Globus pallidus (tissue), 1 donor: Measurements from ENCODE around the gene TFDP1.

Experiments used
- DNase-seq: peaks from one replicate; pipeline ENCODE4 v3.0.0-alpha.2; 2015; ENCODE audit warnings: low spot score

Gene TFDP1

DNA sequence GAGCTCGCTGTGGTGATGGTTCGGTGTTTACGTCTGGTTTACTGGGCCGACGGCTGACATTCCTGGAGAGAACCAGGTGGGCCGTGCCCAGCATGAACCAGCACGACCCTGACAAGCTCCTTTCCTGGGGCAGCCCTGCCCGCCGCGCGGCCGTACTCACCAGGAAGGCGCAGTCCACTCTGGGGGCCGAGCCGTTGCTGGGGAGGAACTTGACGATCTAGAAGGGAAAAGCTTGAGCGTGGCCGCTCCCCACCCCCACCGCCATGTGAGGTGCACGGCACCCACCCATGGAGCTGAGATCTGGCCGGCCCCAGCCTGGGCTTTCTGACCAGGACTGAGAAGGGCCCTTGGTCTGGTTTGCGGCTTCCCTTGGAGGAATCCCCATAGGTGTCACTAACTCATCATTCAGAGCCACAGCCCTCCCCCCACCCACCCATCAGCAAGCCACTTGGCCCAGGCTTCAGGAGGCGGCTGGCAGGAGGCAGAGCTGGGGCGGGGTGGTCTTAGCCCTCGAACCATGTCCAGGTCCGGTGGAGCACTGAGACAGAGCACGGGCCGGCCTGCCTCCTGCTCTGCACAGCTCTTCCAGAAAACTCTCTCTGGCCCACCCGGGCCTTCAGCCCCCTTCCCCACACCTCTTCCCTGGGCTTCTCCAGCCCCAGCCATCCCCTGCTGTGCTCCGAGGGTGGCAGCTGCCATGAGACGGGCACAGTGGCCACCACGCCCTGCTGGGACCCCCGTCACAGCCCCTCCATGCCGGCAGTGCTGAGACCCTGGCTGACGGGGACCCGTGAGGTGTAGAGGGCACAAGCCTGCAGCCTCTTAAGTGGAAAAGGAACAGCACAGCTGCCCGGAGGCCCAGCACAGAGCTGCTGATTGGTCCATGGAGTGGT, 67.2 kb downstream of the TFDP1 start:
- DNase-seq: no peak

DNA sequence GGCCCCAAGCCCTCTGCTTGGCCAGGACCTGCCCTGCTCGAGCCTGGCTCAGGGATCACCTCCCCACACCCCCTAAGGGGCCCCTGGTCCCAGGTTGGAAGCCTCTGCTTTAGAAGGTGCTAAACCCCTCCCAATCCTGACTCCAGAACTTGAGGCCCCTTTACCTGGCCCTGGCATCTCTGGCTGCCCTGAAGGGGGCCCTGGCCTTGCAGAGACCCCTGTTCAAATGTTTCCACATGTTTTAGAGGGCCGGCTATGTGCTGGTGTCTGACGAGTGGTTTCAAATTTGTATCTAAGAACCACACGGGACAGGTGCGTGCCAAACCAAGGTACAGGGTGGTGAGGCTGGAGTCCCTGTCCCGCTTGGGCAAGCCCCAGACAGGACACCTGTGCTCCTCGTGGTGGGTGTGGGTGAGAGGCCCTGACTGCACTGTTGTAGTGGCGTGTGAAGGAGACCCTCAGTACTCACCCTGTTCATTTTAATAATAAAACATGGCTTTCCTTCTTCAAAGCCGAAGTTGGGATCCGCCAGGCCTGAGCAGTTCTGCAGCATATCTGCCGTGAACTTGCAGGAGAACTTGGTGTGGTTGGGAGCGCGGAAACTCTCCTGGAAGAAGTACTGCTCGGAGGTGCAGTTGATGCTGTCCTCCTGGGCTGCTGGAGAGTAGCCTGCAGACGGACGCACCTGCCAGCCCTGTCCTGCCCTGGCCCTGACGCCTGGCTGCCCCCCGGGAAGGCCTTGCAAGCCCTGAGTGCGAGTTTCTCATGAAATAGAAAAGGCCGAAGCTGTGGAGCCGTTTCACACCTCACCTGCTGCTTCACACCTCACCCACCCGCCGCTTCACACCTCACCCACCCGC, 68.1 kb downstream of the TFDP1 start:
- DNase-seq: no peak

DNA sequence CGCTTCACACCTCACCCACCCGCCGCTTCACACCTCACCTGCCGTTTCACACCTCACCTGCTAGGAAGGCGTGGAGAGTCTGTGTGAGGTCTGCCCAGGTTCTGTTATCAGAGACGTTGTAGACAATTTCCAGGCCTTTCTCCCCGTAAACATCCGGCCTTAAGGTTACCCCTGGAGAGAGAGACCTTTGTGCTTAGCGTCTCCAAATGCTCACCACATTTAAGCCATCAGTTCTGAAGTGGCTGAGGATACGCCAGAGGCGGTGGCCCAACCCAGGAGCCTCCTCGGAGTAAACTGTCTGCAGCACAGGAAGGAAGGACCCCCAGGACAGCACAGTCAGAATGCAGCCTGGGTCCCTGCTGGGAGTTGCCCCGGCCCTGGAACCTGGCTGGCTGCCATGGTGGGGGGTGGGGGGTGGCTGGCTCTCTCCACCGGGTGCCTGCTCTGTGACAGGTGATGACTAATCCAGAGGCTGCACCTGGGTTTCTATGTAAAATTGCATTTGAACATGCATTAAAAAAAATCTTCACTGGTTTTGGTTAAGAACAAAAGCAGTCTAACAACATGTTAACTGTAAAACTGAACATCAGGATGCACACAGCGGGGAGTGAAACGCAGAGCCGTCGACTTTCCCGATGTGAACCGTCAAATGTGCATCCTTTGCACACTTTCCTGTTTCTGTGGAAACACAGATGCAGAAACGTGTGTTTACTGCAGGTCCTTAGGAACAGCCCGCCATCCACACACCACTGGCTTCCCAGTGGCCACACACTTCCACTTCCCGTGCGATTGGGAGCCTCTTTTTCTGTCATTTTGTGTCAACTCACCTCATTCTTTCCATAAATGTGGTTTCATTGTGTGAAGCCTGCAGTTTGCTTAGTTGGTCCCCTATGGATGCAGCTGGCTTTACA, 69.0 kb downstream of the TFDP1 start:
- DNase-seq: no peak

DNA sequence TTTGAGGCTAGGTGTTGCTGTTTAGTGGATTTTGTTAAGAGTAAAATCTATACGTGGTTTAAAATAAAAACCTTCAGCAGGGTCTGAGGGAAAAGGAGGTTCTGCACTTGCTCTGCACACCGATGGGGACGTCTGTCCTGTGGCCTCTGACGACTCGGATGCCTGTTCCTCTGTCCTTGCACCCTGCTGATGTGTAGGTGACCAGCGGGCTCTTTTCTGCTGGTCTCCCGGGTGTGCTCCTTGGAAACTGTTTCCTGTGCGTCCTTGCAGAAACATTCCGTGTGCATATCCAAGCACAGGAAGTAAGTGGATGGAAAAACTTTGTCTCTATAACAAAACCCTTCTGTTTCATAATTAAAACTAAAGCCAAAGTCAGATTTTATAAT, 69.6 kb downstream of the TFDP1 start:
- DNase-seq: no peak

DNA sequence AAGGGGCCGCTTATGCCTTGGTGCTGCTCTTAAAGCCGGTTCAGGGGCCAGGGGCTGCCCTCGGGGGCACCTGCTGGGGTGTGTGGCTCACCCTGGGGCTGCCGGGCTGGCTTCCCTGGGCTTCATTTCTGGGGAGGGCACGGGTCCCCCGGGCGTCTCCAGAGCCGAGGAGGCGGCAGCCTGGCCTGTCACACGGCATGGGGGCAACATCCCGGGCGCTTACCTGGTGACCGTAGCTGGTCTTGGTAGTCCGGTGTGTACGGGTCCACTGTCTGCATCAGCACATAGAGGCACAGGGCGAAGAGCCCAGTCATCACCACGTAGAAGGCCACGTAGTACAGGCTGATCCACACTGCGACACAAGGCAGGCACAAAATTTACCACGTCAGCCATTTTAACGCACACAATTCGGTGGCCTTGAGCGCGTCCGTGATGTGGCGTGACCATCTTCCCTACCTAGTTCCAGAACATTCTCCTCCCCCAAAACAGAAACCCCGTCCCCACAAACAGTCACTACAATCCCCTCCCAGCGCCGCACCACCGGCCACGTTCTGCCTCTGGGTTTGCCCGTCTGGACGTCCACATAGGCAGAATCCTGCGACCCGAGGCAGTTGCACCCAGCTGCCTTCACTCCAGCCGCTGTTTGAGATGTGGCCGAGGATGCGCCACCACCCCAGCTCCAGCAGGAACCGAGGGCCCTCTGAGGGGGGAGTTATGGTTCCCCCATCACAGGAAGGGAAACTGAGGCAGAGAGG, 70.2 kb downstream of the TFDP1 start:
- no peak for DNase-seq

DNA sequence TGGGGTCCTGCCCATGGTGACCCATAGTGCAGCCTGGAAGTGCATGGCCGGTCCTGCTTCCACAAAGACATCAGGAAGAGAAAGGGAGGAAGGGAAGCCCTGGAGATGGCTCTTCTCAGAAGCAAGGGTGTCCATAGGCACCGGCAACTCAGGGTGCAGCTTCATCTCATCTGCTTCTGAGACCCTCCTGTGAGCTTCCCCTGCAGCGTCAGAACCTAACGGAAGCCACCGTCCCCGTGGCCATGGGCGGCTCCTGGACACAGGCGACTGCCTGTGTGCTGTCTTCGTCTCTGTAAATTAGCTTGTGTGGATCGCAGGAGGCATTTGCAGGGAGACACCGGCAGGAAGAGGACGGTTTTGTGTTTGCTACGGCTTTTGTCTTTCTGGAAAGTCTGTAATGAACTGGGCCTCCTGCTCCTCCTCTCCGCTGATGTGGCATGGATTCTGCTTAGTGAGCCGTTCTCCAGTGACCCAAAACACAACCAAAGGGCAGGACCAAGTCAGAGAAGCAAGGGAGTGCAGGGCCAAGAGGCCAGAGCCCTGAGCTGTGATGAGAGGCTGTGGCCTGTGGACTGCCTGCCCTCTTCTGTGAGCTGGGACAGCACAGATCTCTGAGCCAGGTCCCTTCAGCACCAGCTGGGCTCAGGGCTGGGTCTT, 70.9 kb downstream of the TFDP1 start:
- no peak for DNase-seq

DNA sequence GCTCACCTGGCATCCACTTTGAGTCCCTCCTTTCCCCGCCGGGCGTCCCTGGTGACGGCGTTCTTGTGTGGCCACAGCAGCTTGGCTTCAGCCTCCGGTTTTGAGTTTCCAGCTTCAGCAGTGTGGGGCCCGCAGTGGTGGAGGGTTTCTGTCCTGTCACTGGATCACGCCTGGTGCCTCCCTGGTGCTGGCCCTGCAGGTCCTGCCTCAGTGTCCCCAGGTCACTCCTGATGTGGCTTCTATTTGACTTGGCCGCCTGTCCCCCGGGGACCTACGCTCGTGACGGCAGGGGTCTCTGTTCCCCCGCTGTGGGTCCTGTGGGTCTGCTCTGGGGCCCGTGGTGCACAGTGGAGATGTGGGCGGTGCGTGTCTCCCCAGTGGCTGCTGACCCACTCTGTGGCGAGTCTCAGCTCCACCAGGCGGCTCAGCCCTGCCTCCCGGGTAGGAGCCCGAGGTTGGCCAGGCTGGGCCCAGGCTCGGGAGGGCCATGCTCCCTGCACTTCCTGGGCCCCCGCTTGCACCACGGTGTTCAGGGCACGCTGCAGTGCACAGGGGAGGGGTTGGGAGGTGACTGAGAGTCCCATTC, 71.5 kb downstream of the TFDP1 start:
- DNase-seq: no peak

DNA sequence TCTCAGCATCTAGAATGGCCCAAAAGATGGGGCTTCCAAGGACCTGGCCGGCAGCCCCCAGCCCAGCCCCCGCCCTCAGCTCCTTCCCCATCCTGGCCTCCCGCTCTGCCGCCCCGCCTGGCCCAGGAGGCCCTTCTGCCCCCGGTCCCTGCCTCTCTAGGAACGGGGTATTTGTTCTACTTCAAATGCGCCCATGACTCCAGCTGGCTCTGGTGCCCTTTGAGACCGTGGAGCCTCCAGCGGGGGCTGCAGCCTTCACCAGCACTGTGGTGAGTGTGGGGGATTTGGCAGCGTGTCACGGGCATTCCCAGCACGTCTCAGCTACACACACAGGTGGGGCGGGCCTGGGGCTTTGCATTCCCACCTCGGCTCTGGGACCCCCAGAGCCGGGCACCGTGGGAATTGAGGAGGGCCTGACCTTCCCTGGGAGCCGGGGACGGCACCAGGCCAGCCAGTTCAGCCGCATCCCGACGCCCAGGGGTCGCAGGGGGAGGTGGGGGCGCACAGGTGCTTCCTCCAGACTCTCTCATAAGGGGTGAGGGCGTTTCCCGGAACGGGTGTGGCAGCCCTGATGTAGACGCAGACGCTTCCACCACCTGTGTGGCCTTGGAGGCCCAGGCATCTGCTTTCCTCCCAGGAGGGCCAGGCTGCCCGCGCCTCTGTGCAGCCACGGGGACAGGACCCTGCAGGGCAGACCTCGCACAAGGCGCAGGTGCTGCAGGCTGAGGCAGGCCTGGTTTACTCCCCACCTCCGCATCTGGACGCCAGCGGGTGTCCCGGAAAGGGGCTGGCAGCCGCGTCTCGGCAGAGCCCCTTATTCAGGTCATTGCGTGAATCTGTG, 72.5 kb downstream of the TFDP1 start:
- no peak for DNase-seq

DNA sequence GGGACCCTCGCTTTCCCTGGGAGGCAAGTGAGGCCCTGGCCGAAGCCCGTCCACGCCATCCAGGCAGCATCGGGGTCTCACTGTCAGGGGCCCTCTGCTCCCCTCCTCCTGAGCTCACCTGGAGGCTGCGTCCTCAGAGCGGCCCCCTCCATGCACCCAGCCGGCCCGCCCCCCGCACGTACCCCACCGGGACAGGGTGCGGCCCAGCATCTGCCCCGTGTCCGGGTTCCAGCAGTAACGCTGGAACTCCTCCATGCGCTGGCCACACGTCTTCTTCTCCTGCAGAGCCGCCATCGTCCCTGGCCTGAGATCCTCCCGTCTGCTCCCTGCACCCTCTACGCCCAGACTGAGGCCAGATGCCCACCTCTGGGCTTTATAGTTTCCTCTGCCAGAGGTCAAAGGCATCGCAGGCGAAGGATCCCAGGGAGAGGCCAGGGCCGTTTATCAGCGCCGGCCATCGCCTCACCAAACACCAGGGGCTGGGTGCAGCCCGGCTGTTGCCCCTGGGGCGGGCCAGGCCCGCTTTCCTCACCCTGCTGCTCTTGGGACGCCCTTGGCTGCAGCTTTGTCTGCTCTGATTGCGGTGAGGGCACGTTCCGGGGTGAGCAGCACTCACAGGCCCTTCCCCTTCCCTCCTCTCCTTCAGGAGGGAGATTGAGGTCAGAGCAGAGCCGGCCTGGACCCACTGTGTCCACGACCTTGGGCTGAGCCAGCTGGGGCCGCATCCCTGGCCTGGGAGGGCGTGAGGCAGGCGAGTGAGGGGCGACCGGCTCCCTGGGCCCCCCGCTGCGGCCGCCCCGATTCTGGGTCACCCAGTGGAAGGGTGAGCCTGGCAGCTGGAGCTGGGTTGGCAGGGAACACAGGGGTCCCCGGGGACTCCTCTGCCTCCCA, 73.5 kb downstream of the TFDP1 start, which contains the start of gene ATP4B:
Gene ATP4B (minus strand): TSS at position 348 of the 891 bp plus-strand sequence. CDS start 54 bp downstream, at position 294.
- no peak for DNase-seq

DNA sequence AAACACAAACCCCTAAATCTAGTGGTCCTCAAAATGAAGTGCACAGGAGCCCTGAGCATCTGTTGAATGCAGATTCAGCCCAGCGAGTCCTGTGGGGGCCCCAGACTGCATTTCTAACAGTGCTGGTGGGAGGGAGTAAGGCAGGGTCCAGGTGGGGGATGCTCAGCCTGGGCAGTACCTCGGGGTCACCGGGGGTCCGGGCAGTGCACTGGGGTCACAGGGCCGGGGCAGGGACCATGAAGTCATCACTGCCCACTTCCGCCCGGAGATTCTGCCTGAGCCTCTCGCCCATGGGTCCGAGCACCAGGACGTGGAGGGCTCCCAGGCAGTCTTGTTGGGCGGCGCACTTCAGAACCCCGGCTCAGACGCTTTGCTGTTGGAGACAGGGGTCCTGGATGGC, 74.3 kb downstream of the TFDP1 start:
- no peak for DNase-seq

DNA sequence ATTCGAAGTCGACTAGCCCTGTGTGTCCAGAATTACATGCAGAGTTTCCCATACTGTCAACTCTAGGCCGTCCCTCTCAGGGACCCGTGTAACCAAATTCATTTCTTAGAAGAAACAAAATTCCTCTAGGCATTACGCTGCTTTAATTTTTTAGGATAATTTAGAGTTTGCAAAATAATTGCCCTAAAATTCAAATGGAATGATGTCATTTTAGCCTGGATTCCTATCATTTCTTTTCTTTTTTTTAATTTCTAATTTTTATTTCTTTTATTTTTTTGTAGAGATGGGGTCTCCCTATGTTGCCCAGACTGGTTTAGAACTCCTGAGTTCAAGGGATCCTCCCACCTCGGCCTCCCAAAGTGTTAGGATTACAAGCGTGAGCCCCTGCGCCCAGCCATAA, 74.8 kb downstream of the TFDP1 start:
- DNase-seq: no peak

DNA sequence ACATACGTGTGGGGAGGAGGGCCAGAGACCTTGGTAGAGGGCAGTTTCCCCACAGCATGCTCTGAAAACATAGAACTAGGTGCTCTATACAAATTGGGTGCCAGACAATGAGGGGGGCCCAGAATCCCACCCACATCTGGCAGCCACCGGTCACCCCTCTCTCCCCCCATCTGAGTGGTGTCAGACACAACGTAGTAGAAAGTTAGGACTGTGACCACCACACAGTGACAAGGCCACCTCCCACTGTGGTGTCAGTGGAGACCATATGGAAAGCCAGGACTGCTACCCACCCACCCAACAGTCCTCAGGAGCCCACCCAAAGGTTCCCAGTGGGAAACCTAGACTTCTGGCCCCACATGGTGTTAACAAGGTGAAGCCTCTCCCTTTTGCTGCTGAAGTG, 75.5 kb downstream of the TFDP1 start:
- DNase-seq: no peak

DNA sequence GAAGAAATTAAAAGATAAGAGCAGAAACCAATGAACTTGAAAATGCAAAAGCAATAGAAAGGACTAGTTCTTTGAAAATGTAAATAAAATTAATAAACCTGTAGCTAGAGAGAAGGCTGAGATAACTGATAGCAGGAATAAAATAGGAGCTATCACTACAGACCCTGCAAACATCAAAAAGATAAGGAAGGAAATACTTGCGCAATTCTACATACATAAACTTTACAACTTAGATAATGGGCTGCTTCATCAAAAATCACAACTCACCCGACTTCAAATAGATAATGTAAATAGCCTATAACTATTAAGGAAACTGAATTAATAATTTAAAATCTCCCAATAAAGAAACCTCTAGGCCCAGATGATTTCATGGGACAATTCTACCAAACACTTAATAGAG, 77.0 kb downstream of the TFDP1 start:
- no peak for DNase-seq

DNA sequence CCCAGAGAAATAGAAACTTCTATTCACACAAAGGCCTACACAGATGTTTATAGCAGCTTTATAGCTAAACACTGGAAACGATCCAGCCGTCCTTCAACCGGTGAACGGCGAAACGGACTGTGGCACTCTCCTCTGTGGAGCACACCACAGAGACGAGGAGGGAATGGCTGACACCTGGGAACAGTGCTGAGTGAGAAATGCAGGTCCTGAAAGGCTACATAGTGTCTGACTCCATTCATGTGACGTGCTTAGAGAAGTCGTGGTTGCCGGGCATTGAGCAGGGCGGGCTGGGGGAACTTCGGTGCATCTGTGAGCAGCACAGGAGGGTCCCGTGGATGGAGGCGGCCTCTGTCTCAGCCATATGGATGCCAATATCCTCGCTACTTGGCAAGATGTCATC, 79.4 kb downstream of the TFDP1 start:
- no peak for DNase-seq

DNA sequence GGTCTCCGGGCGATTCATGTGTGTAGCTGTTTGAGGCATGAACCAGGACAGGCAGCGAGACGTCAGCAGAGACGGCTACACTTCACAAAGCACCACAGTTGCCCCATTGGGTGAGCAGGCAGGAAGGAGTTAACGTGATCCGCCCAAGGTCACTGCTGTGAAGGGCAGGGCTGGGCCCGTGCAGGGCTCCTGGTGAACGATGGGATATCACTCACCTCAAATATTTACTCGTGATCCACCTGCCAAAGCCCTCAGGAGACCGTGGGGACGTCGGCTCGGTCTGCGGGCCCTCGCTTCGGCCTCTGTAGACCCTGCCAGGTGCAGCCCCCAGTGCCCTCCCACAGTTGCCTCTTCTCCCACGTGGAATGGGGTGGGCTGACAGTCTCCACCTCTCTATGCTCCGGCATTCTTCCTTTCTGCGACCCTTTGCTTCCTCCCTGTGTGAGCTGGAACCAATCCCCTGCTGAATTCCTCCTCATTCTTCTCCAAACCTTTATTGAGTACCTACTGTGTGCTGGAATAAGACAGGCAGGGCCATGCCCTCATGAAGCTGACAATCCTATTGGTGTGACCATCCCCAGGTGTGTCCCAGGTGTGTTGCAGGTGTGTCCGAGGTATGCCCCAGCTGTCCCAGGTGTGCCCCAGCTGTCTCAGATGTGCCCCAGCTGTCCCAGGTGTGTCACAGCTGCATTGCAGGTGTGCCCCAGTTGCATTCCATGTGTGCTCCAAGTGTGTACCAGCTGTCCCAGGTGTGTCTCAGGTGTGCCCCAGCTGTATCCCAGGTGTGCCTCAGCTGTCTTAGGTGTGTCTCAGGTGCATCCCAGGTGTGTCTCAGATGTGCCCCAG, 80.4 kb downstream of the TFDP1 start:
- DNase-seq: no peak

DNA sequence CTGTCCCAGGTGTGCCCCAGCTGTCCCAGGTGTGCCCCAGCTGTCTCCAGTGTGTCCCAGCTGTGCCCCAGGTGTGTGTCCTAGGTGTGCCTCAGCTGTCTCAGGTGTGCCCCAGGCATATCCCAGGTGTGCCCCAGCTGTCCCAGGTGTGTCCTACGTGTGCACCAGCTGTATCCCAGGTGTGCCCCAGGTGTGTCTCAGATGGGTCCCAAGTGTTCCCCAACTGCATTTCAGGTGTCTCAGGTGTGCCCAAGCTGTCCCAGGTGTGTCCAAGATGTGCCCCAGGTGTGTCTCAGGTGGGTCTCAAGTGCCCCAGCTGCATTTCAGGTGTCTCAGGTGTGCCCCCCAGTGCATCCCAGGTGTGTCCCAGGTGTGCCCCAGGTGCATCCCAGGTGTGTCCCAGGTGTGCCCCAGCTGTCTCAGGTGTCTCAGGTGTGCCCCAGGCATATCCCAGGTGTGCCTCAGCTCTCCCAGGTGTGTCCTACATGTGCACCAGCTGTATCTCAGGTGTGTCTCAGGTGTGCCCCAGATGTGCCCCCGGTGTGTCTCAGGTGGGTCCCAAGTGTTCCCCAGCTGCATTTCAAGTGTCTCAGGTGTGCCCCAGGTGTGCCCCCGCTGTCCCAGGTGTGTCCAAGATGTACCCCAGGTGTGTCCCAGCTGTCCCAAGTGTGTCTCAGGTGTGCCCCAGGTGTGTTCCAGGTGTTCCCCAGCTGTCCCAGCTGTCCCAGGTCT, 81.2 kb downstream of the TFDP1 start:
- no peak for DNase-seq

DNA sequence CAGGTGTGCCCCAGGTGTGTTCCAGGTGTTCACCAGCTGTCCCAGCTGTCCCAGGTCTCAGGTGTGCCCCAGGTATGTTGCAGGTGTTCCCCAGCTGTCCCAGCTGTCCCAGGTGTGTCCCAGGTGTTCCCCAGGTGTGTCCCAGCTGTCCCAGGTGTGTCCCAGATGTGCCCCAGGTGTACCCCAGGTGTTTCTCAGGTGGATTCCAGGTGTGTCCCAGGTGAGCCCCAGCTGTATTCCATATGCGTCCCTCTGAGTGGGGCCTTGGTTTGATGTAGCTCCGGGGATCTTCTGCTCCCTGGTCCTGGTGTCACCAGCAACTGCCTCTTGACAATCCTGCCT, 81.7 kb downstream of the TFDP1 start:
- DNase-seq: no peak
